NT2/D1 (cell line): Measurements from ENCODE around the gene SDC3.
A peak's percentile ranks its signal among the peaks of the same experiment; 100 is the strongest.

ENCODE experiments used
- DNase-seq: peaks from one replicate; pipeline ENCODE4 v3.0.0-alpha.2; 2011; ENCODE audit warnings: low read depth, low spot score
- H3K27me3 ChIP-seq: 2 replicates; pipeline ENCODE4 v1.6.0; 2011; ENCODE audit warnings: mild to moderate bottlenecking; ENCODE audit not compliant: insufficient read length, insufficient read depth
- H3K36me3 ChIP-seq: 2 replicates; pipeline ENCODE4 v1.6.1; 2011; ENCODE audit warnings: mild to moderate bottlenecking, low read length, mixed read lengths; ENCODE audit not compliant: insufficient read depth, insufficient read length
- H3K4me1 ChIP-seq: 2 replicates; pipeline ENCODE4 v1.5.1; 2011; ENCODE audit not compliant: insufficient read depth, insufficient read length
- H3K4me3 ChIP-seq: 2 replicates; pipeline ENCODE4 v1.5.1; 2011; ENCODE audit warnings: low read depth; ENCODE audit not compliant: insufficient read length
- H3K9ac ChIP-seq: 2 replicates; pipeline ENCODE4 v1.6.0; 2011; ENCODE audit warnings: low read depth; ENCODE audit not compliant: insufficient read length
- H3K9me3 ChIP-seq: 2 replicates; pipeline ENCODE4 v1.5.1; 2011; ENCODE audit warnings: mild to moderate bottlenecking, low read length; ENCODE audit not compliant: insufficient read depth
- SUZ12 ChIP-seq: IDR thresholded peaks from 2 replicates; pipeline ENCODE4 v1.6.1; 2011; ENCODE audit not compliant: insufficient read length, insufficient read depth; ENCODE audit errors: extremely low read depth
- YY1 ChIP-seq: IDR thresholded peaks from 2 replicates; pipeline ENCODE4 v1.6.1; 2011; ENCODE audit not compliant: insufficient read length, insufficient read depth
- ZNF274 ChIP-seq: IDR thresholded peaks from 2 replicates; pipeline ENCODE4 v1.6.1; 2011; ENCODE audit warnings: mild to moderate bottlenecking, low read depth, low read length

The SDC3 gene

GRCh38 chr1:30905916-30906620 is 2.5 kb downstream of the SDC3 start:
- Histone ChIP-seq H3K4me3 (no peak overlapping the region), H3K4me1 (peaks cover 54% of the 10 kb centered on the region), H3K9ac (peak overlapping the region; percentile 16), H3K9me3 (no peaks in the 10 kb centered on the region), H3K27me3 (peaks cover 16% of the 10 kb centered on the region), H3K36me3 (no peaks in the 10 kb centered on the region)
- DNase-seq, result no peak
- TF ChIP-seq SUZ12, result no peak
- no peak for TF ChIP-seq YY1
- no peak for TF ChIP-seq ZNF274

- Histone ChIP-seq H3K9me3 (no peaks in the 10 kb centered on the region), H3K4me3 (no peak overlapping the region), H3K9ac (no peak overlapping the region), H3K27me3 (peaks cover 16% of the 10 kb centered on the region), H3K4me1 (peaks cover 53% of the 10 kb centered on the region), H3K36me3 (no peaks in the 10 kb centered on the region)
- TF ChIP-seq YY1, result no peak
- TF ChIP-seq ZNF274, result no peak
- no peak for TF ChIP-seq SUZ12
- DNase-seq, result no peak
These were observed 3.2 kb downstream of the SDC3 start for GRCh38 chr1:30905403-30905802.

GRCh38 chr1:30904962-30905335 is 3.6 kb downstream of the SDC3 start:
- Histone ChIP-seq H3K9me3 (no peaks in the 10 kb centered on the region), H3K27me3 (peaks cover 16% of the 10 kb centered on the region), H3K4me3 (no peak overlapping the region), H3K4me1 (peaks cover 53% of the 10 kb centered on the region), H3K36me3 (no peaks in the 10 kb centered on the region), H3K9ac (peak overlapping the region; percentile 21)
- no peak for TF ChIP-seq ZNF274
- TF ChIP-seq YY1, result no peak
- TF ChIP-seq SUZ12, result no peak
- DNase-seq, result no peak

- TF ChIP-seq ZNF274 (no peak), SUZ12 (no peak), YY1 (no peak)
- H3K4me3 ChIP-seq, result no peak overlapping the region
- no peak for DNase-seq
- peaks cover 52% of the 10 kb centered on the region for H3K4me1 ChIP-seq
- no peaks in the 10 kb centered on the region for H3K9me3 ChIP-seq
- no peaks in the 10 kb centered on the region for H3K36me3 ChIP-seq
- peak overlapping the region; percentile 21 for H3K9ac ChIP-seq
- peaks cover 16% of the 10 kb centered on the region for H3K27me3 ChIP-seq
These were observed 4.2 kb downstream of the SDC3 start for GRCh38 chr1:30904191-30904961.

- Histone ChIP-seq H3K27me3 (peaks cover 12% of the 10 kb centered on the region), H3K4me3 (no peak overlapping the region), H3K36me3 (no peaks in the 10 kb centered on the region), H3K9me3 (no peaks in the 10 kb centered on the region), H3K4me1 (peaks cover 47% of the 10 kb centered on the region), H3K9ac (no peak overlapping the region)
- no peak for DNase-seq
- TF ChIP-seq SUZ12, result no peak
- TF ChIP-seq ZNF274, result no peak
- no peak for TF ChIP-seq YY1
These were observed 5.1 kb downstream of the SDC3 start for GRCh38 chr1:30903343-30904034.

GRCh38 chr1:30902593-30903290 is 5.8 kb downstream of the SDC3 start:
- no peaks in the 10 kb centered on the region for H3K36me3 ChIP-seq
- H3K4me1 ChIP-seq, result peaks cover 47% of the 10 kb centered on the region
- H3K27me3 ChIP-seq, result peaks cover 9% of the 10 kb centered on the region
- TF ChIP-seq ZNF274 (no peak), SUZ12 (no peak), YY1 (no peak)
- DNase-seq, result no peak
- H3K4me3 ChIP-seq, result no peak overlapping the region
- H3K9me3 ChIP-seq, result no peaks in the 10 kb centered on the region
- peak overlapping the region; percentile 11 for H3K9ac ChIP-seq
